RCC 7860 (cell line): Measurements from ENCODE around the gene GJD2.

Source experiments
- DNase-seq: peaks from one replicate; pipeline ENCODE4 v3.0.0-alpha.2; 2015; ENCODE audit warnings: low spot score
- FAIRE-seq: peaks from 2 replicates; lab custom pipeline; 2012; peaks lifted over from hg19 to GRCh38; lab: Jason Lieb, UNC

The GJD2 gene

GRCh38 chr15:34754674-34755418 is at the start of gene GJD2:
GJD2 (minus strand) TSS chr15:34754998; CDS start chr15:34754488, 510 bp downstream.
- DNase-seq (no peak), FAIRE-seq (no peak)

- FAIRE-seq (no peak), DNase-seq (no peak)
Observed at GRCh38 chr15:34804113-34804512, 49.3 kb upstream of the GJD2 start.

GRCh38 chr15:34802803-34803750 is 48.3 kb upstream of the GJD2 start:
- no peak for FAIRE-seq
- no peak for DNase-seq

- no peak for FAIRE-seq
- no peak for DNase-seq
Observed at GRCh38 chr15:34802371-34802770, 47.6 kb upstream of the GJD2 start.

GRCh38 chr15:34799149-34800101 is 44.6 kb upstream of the GJD2 start:
- DNase-seq (no peak), FAIRE-seq (no peak)

GRCh38 chr15:34796847-34797435 is 42.1 kb upstream of the GJD2 start:
- no peak for DNase-seq
- no peak for FAIRE-seq

GRCh38 chr15:34795267-34796081 is 40.7 kb upstream of the GJD2 start, which contains the start of gene ACTC1:
ACTC1 (minus strand) TSS chr15:34795549; CDS start chr15:34794808, 741 bp downstream.
- FAIRE-seq = no peak
- DNase-seq = peak; percentile 20

- DNase-seq (no peak), FAIRE-seq (no peak)
Observed at GRCh38 chr15:34794590-34795206, 39.9 kb upstream of the GJD2 start.

GRCh38 chr15:34793901-34794300 is 39.1 kb upstream of the GJD2 start:
- no peak for DNase-seq
- FAIRE-seq = no peak

GRCh38 chr15:34793071-34793470 is 38.3 kb upstream of the GJD2 start:
- DNase-seq (peak; percentile 9), FAIRE-seq (no peak)

GRCh38 chr15:34791701-34792100 is 36.9 kb upstream of the GJD2 start:
- FAIRE-seq (no peak), DNase-seq (peak; percentile 22)

GRCh38 chr15:34790121-34790520 is 35.3 kb upstream of the GJD2 start:
- DNase-seq = no peak
- FAIRE-seq = no peak

- no peak for FAIRE-seq
Observed at GRCh38 chr15:34789326-34789725, 34.5 kb upstream of the GJD2 start.

GRCh38 chr15:34786206-34786605 is 31.4 kb upstream of the GJD2 start:
- DNase-seq (no peak), FAIRE-seq (no peak)

More at GRCh38 chr15:34789326-34789725, 34.5 kb upstream of the GJD2 start:
- no peak for DNase-seq

GRCh38 chr15:34783991-34784390 is 29.2 kb upstream of the GJD2 start:
- DNase-seq = no peak
- no peak for FAIRE-seq

GRCh38 chr15:34783431-34783830 is 28.6 kb upstream of the GJD2 start:
- FAIRE-seq (no peak), DNase-seq (no peak)

GRCh38 chr15:34782901-34783300 is 28.1 kb upstream of the GJD2 start:
- DNase-seq = no peak
- FAIRE-seq = no peak

GRCh38 chr15:34780725-34781124 is 25.9 kb upstream of the GJD2 start:
- FAIRE-seq = no peak
- DNase-seq = no peak

GRCh38 chr15:34776606-34777105 is 21.9 kb upstream of the GJD2 start:
- FAIRE-seq (no peak), DNase-seq (no peak)
